TTC549 (cell line): Measurements from ENCODE around the gene CADM4.

Experiments used
- FAIRE-seq: peaks from 2 replicates; lab custom pipeline; 2012; peaks lifted over from hg19 to GRCh38; lab: Jason Lieb, UNC

The CADM4 gene

DNA sequence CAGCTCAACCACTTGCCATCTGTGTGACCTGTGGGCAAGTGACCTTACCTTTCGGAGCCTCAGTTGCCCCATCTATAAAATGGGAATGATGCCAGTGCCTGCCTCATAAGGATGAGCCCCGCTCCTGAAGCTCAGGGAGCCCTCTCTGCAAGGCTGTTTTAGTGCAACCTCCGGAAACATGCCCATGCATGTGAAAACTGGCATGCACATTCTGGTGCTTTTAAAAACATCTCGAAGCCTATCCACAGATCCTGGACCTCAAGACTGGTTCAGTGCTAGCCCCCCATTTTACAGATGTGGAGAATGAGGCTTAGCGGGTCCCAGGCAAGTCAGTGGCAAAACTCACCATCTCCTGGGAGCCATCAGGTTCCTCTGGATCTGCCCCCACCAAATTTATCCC lies 5.6 kb downstream of the CADM4 start:
- FAIRE-seq, result no peak

DNA sequence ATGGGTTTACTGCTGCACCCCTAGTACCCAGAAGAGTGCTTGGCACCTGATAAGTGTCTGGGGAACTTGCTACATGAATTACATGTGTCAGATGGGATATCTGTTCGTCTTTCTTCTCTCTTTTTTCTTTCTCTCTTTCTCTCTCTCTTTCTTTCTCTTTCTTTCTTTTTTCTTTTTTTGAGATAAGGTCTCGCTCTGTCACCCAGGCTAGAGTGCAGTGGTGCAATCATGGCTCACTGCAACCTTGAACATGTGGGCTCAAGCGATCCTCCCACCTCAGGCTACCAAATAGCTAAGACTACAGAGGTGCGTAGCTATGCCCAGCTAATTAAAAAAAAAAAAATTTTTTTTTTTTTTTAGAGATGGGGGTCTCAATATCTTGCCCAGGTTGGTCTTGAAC lies 6.1 kb downstream of the CADM4 start:
- FAIRE-seq, result no peak

- no peak for FAIRE-seq
These were observed 8.2 kb downstream of the CADM4 start for GRCh38 chr19:43631491-43631890.

DNA sequence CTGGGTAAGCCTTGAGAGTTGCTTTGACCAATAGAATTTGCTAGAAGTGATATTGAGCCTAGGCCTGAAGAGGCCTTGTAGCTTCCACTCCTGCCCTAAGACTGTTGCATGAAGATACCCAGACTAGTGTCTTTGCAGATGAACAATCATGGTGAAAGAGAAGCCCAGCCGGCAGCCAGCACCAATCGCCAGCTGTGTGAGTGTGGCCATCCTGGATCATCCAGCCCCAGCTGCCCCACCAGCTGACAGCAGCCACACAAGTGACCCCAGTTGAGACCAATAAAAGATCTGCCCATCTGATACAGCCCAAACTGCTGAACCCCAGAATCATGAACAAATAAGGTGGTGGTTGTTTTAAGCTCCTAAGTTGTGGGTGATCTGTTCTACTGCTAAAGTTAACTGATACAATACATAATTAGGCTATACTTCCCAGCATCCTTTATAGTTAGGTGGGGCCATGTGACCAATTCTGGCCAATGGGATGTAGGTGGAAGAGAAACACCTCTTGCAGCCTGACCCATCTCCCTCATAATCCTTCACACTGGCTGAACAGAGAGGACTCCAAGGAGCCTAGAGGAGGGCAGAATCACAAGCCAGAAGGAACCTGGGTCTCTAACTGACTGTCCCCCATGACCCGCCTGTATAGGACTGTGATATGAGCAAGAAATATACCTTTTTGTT lies 10.9 kb downstream of the CADM4 start:
- FAIRE-seq, result no peak

GRCh38 chr19:43626838-43627237 lies 12.8 kb downstream of the CADM4 start:
- FAIRE-seq, result no peak

DNA sequence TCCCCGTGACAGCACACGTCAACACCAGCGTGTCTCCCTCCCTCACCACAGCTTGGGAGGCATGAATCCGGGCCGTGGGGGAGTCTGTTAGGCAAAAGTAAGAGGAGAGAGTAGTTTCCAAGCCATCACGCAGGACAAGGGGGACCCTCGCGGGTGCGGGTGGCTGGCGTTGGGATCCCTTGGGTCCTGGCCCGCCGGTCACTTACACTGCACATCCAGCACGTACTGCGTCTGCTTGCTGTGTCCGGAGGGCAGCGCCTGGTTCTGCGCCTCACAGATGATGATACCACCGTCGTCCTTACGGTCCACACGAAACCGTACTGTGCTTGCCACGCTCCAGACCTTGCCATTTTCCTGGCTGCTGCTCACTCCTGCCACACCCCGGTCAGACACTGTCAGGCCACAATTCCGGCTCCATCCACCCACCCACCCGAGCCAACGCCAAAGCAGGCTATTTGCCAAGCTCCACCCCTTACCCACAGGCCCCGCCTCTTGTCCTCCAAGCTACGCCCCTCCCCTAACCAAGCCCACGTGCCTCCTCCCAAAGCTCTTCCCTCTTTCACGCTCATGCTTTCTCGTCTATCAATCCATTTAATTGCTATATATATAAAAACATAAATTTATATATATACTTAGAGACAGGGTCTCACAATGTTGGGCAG lies 13.6 kb downstream of the CADM4 start:
- FAIRE-seq, result no peak

GRCh38 chr19:43624933-43625332 lies 14.7 kb downstream of the CADM4 start:
- no peak for FAIRE-seq

DNA sequence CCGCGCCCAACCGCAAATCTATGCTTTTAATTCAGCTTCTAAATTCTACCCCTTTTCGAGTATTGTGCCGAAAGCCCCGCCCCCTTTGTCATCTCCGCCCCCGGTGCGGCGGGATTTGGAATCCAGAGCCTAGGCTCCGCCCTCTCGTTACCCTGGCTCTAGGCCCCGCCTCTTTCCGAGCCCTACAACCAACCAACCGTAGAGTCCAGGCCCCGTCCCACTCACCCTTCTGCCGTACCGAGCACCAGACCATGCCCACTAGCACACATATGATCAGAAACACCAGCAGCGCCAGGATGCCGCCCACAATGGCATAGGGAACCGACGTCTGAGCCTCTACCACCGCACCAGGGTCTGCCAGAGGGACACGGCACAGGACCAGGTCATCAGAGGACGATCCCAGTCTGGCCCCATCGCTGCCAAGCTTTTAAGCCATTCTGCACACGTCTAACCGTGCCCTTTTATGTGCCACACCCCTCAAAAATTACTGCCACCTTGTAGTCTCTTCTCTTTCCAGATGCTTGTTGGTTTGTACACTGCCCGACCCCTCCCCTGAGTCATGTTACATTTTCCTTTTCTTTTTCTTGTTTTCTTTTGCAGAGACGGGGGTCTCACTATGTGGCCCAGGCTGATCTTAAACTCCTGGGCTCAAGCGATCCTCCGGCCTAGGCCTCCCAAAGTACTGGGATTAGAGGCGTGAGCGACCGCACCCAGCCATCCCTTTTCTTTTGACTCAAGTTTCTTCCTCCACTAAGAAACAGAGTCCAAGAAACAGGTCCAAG lies 15.6 kb downstream of the CADM4 start:
- no peak for FAIRE-seq

DNA sequence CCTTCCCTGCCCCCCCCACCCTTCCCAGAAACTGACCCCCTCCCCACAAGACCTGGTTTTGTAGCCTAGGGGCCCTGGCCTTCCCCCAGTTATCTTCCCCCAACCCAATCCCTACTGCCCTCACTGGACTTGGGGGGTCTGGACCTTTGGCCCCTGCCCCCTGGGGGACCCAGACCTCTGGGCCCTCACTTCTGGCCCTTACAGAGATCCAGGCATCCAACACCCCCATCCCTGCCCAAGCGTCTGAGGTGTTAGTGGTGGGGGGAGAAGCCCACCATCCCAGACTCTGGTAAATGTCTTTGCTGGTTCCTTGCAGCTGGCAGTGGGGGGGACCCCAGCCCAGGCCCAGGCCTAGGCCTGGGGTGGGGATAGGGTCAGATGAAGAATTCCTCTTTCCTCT lies 16.7 kb downstream of the CADM4 start:
- no peak for FAIRE-seq

GRCh38 chr19:43622070-43622469 lies 17.6 kb downstream of the CADM4 start:
- FAIRE-seq, result no peak

DNA sequence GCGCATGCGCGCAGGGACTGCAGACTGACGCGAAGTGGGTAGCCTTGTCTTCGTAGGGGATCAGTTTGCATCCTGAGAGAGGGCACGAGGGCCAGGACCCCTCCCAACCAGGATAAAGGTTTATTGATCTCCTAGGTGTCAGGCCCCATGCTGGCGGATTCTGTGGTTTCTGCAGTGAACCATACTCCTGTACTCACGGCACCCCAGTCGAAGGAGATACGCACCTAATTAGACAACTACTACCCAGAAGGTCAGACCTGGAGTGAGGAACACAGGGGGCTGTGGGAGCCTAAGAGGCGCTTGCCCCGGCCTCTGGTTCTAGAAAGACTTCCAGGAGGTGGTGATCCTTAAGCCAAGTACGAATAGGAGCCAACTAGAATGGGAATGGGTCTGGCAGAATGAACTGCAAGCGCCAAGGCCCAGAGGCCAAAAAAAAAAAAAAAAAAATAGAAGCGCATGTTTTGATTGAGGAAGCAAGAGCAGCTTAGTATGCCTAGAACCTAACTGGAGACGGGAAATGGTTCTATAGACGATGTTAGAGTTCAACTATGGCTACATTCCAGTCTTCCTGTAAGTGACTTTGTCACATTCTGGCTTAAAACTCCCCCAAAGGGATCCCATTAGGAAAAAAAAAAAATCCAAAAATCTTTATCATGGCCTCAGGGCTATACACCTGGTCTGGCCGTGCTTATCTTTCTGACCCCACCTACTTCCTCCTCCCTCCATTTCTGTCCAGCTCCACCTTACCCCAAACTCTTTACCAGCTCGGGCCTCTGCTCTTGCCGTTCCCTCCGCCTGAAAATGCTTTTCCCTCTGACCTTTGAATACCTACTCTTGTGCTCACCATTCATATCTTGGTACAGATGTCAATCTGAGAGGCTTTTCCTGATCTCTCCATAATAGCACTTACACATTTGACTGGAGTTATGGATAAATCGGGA lies 19.3 kb downstream of the CADM4 start:
- no peak for FAIRE-seq

GRCh38 chr19:43619262-43620060 lies 20.2 kb downstream of the CADM4 start, which contains the start of gene ZNF428:
Gene ZNF428, minus strand, starts transcription at chr19:43619629. Its CDS starts 5,325 bp downstream, at chr19:43614304.
- no peak for FAIRE-seq

DNA sequence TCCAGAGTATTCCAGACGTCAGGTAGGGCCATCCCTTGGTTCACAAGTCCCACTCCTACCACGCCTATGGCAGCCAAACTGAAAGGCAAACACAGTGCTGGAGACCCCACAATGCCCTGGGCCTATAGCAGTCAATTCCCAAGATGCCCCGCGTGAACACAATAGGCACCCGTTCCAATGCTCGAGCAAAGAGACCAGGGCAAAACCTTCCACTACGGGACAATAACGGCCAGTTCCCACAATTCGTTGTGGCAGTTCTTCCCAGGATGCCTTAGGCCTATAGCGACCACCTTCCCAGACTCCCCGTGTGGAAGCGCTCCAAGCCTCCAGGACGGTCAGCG lies 20.8 kb downstream of the CADM4 start:
- no peak for FAIRE-seq

- FAIRE-seq, result no peak
These were observed 22.7 kb downstream of the CADM4 start for GRCh38 chr19:43616954-43617353.

DNA sequence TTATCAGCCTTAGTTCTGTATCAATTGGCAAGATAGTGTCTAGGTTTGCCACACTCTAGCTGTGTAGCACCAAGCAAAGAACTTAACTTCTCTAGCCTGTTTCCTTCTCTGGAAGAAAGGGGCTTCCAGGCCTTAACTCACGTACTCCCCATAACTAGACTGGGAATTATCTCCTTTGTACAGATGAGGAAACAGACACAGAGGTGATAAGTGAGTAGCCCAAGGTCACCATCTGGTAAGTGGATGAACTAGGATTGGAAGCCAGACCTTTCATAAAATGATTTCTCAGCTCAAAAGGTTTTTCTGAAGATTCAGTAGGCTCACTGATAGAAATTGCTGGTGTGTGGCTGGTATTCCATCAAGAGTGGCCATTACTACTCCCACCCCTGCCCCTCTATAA lies 23.3 kb downstream of the CADM4 start:
- no peak for FAIRE-seq

DNA sequence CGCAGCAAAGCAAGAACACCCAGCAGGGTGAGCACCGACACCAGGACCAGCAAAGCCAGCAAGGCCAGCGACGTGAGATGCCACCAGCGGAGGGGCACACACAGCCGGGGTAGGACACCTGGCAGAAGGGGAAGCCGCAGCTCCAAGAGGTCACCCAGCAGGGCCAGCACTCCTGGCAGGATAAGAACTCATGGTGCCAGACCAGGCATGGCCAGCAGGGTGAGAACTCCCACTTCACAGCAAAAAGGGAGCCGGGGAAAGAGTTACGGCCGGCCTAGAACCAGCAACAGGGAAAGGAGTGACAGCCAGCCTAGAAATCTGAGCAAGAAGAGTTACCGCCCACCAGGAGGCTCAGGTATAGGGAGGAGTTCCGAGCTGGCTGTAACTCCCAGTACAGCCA lies 27.3 kb downstream of the CADM4 start:
- FAIRE-seq, result no peak

GRCh38 chr19:43611788-43612187 lies 27.9 kb downstream of the CADM4 start, which contains the start of gene SRRM5:
Gene SRRM5, plus strand, starts transcription at chr19:43612088. Its CDS starts 34 bp downstream, at chr19:43612122.
- no peak for FAIRE-seq

GRCh38 chr19:43610493-43610892 lies 29.2 kb downstream of the CADM4 start:
- no peak for FAIRE-seq

GRCh38 chr19:43609872-43610271 lies 29.8 kb downstream of the CADM4 start:
- FAIRE-seq, result no peak

DNA sequence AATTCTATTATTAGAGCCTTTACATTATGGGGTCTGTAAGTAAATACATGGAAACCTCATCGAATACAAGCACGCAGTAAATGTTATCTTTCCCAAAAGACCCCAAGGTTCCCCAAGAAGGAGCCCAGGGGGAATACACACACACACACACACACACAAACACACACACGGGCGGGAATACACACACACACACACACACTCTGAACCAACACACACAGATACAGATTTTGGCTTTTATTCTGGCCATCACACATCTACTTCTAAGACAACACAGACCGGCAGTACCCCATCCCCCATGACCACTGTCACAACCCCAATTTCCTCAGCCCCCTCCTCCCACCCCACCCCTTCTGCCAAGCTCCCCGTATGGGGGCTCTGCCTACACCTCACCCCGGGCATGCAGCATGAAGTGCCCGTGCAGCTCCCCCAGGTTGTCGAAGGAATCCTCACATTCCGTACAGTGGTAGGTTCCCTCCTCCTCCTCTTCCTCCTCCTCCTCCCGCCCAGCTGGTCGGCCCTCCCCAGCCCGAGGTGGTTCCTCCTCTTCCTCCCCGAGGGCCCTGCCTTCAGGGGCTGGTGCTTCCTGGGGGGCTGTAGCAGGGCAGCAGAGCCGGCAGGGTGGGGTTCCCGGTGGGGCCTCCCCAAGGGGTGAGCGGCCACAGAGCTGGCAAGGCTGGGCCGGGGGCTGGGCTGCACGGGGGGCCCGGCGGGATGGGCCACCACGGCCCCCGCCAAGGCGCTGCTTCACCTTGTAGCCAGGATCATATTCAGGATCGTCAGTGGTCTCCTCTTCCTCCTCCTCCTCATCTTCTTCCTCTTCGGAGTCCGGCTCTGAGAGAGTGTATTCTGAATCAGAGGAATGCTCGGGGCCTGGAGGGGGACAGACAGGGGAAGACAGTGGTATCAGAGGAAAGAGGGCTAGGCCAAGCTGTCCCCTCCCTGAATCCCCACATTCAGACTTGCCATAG lies 32.1 kb downstream of the CADM4 start:
- FAIRE-seq, result no peak
